Uterus (tissue), 4 donors: Measurements from ENCODE around the gene DST. TPM values are rescaled to one million over a fixed set of nuclear protein-coding genes. Genes with fewer than 3 reads are reported as not detected.

Experiments
- DNase-seq, 2 donors: peaks; one replicate each; pipeline ENCODE4 v3.0.0-alpha.2; 2019 to 2020
- H3K27ac ChIP-seq, 2 donors: fragments of 200-600 bp; sonication (generic); 1 replicate in 1 of 2; 2 replicates in 1 of 2; pipeline ENCODE4 v1.5.1; 2016 to 2018
- H3K27me3 ChIP-seq, 2 donors: fragments of 200-600 bp; sonication (generic); one replicate each; pipeline ENCODE4 v1.5.1; 2018 to 2019; ENCODE audit warnings: control low read depth in 1 of 2
- H3K36me3 ChIP-seq, 2 donors: fragments of 200-600 bp; sonication (generic); one replicate each; pipeline ENCODE4 v1.5.1; 2019; ENCODE audit warnings: control low read depth in 1 of 2
- H3K4me1 ChIP-seq, 2 donors: fragments of 200-600 bp; sonication (generic); one replicate each; pipeline ENCODE4 v1.5.1; 2018 to 2019; ENCODE audit warnings: control low read depth in 1 of 2
- H3K4me3 ChIP-seq, 2 donors: fragments of 200-600 bp; sonication (generic); 1 replicate in 1 of 2; 2 replicates in 1 of 2; pipeline ENCODE4 v1.5.1; 2018 to 2019; ENCODE audit warnings: mild to moderate bottlenecking in 1 of 2
- H3K9me3 ChIP-seq, 2 donors: fragments of 200-600 bp; sonication (generic); one replicate each; pipeline ENCODE4 v1.5.1; 2019; ENCODE audit warnings: control low read depth in 1 of 2
- CTCF ChIP-seq, 4 experiments: fragments of 200-600 bp in 2 of 4; fragments of 450-650 bp in 2 of 4; sonication (generic) in 2 of 4; IDR thresholded peaks; one replicate each; pipeline ENCODE4 v1.5.1; 2016 to 2019; ENCODE audit warnings: antibody characterized with exemption in 4 of 4, mild to moderate bottlenecking in 2 of 4, moderate library complexity in 1 of 4
- POLR2A ChIP-seq, 2 donors: fragments of 450-650 bp; IDR thresholded peaks; one replicate each; pipeline ENCODE4 v1.6.1; 2016; ENCODE audit warnings: antibody characterized with exemption in 2 of 2, mild to moderate bottlenecking in 1 of 2, moderate library complexity in 1 of 2
- intact Hi-C: fragments of 100-400 bp; cut with DNase I; formaldehyde crosslinking; loops from one replicate; pipeline ENCODE4 v1.15.1; 2023; ENCODE audit warnings: low total_unique reads
- total RNA-seq, 4 donors: library from RNA; depleted of rRNA in 3 of 4; stranded (reverse); fragments of >200 nt in 3 of 4; gene quantifications; one replicate each; pipeline versions ENCODE4 v1.1.0 to v1.2.4, GENCODE V29; 2014 to 2023
- donor health status: DM: yes; HTN: yes; CAD: no.

The DST gene
- total RNA-seq, 4 donors from 2014 or later, result 307 to 809 (median 516) TPM

- no peak for TF ChIP-seq POLR2A (IDR thresholded peaks at IDR 0.05)
- no peak for TF ChIP-seq CTCF (IDR thresholded peaks at IDR 0.05)
- Histone ChIP-seq H3K36me3 (no peaks in the 10 kb centered on the region), H3K27me3 (no peaks in the 10 kb centered on the region), H3K4me3 (no peak overlapping the region), H3K4me1 (peaks cover 5 to 23% of the 10 kb centered on the region in 2 donors), H3K9me3 (no peaks in the 10 kb centered on the region), H3K27ac (peak overlapping the region; percentile 54 to 100)
- no peak for DNase-seq
- intact Hi-C loops, result no loop called here
These were observed 125.4 kb downstream of the DST start for GRCh38 chr6:56517155-56517745.

- Histone ChIP-seq H3K27me3 (no peaks in the 10 kb centered on the region), H3K4me1 (peaks cover 9 to 26% of the 10 kb centered on the region in 2 donors), H3K36me3 (no peaks in the 10 kb centered on the region), H3K4me3 (no peak overlapping the region), H3K27ac (peak overlapping the region; percentile 54 to 100), H3K9me3 (no peaks in the 10 kb centered on the region)
- no peak for DNase-seq
- intact Hi-C loops, result no loop called here
- TF ChIP-seq POLR2A (IDR thresholded peaks at IDR 0.05) (no peak), CTCF (IDR thresholded peaks at IDR 0.05) (no peak)
These were observed 126.7 kb downstream of the DST start for GRCh38 chr6:56516003-56516402.

- intact Hi-C loops, result no loop called here
- H3K4me1 ChIP-seq, result peaks cover 9 to 26% of the 10 kb centered on the region in 2 donors
- no peak for DNase-seq
- no peaks in the 10 kb centered on the region for H3K27me3 ChIP-seq
- no peak overlapping the region for H3K4me3 ChIP-seq
- no peaks in the 10 kb centered on the region for H3K9me3 ChIP-seq
- no peaks in the 10 kb centered on the region for H3K36me3 ChIP-seq
- peak overlapping the region; percentile 54 to 100 for H3K27ac ChIP-seq
- no peak for TF ChIP-seq CTCF (IDR thresholded peaks at IDR 0.05)
- TF ChIP-seq POLR2A (IDR thresholded peaks at IDR 0.05), result no peak
These were observed 127.4 kb downstream of the DST start for GRCh38 chr6:56515081-56515905.

GRCh38 chr6:56514395-56514794, 128.3 kb downstream of the DST start:
- no peaks in the 10 kb centered on the region for H3K36me3 ChIP-seq
- no peak overlapping the region for H3K4me3 ChIP-seq
- peak in 1 of 2 donors; percentile 51 for DNase-seq
- intact Hi-C loops, result no loop called here
- TF ChIP-seq POLR2A (IDR thresholded peaks at IDR 0.05) (no peak), CTCF (IDR thresholded peaks at IDR 0.05) (no peak)
- no peaks in the 10 kb centered on the region for H3K9me3 ChIP-seq
- H3K27me3 ChIP-seq, result no peaks in the 10 kb centered on the region
- peak overlapping the region; percentile 54 to 100 for H3K27ac ChIP-seq
- H3K4me1 ChIP-seq, result peaks cover 9 to 30% of the 10 kb centered on the region in 2 donors

GRCh38 chr6:56513631-56514030, 129.1 kb downstream of the DST start:
- no peak overlapping the region for H3K4me3 ChIP-seq
- H3K36me3 ChIP-seq, result no peaks in the 10 kb centered on the region
- H3K27me3 ChIP-seq, result no peaks in the 10 kb centered on the region
- TF ChIP-seq POLR2A (IDR thresholded peaks at IDR 0.05) (no peak), CTCF (IDR thresholded peaks at IDR 0.05) (no peak)
- intact Hi-C loops, result no loop called here
- no peaks in the 10 kb centered on the region for H3K9me3 ChIP-seq
- peak overlapping the region; percentile 54 to 100 for H3K27ac ChIP-seq
- H3K4me1 ChIP-seq, result peaks cover 12 to 32% of the 10 kb centered on the region in 2 donors
- no peak for DNase-seq
